Osteocyte (in vitro differentiated cells): Measurements from ENCODE around the gene HOXA7. TPM values are rescaled to one million over a fixed set of nuclear protein-coding genes. Genes with fewer than 3 reads are reported as not detected.

Experiments used
- DNase-seq: peaks from one replicate; pipeline ENCODE4 v3.0.0; 2021; ENCODE audit warnings: mixed read lengths; ENCODE audit not compliant: unreplicated experiment; ENCODE audit errors: extremely low spot score
- H3K27ac Mint-ChIP-seq: one replicate; pipeline ENCODE4 v1.8.0; 2021; ENCODE audit warnings: mild to moderate bottlenecking, mixed read lengths; ENCODE audit not compliant: unreplicated experiment
- H3K27me3 Mint-ChIP-seq: one replicate; pipeline ENCODE4 v1.8.0; 2021; ENCODE audit warnings: mixed read lengths; ENCODE audit not compliant: unreplicated experiment
- H3K36me3 Mint-ChIP-seq: one replicate; pipeline ENCODE4 v1.8.0; 2021; ENCODE audit warnings: mixed read lengths; ENCODE audit not compliant: unreplicated experiment
- H3K4me1 Mint-ChIP-seq: one replicate; pipeline ENCODE4 v1.8.0; 2021; ENCODE audit warnings: mixed read lengths; ENCODE audit not compliant: unreplicated experiment
- H3K4me3 Mint-ChIP-seq: one replicate; pipeline ENCODE4 v1.8.0; 2021; ENCODE audit warnings: mild to moderate bottlenecking, moderate library complexity, mixed read lengths; ENCODE audit not compliant: unreplicated experiment
- H3K9me3 Mint-ChIP-seq: one replicate; pipeline ENCODE4 v1.8.0; 2021; ENCODE audit warnings: mixed read lengths; ENCODE audit not compliant: unreplicated experiment
- CTCF ChIP-seq: fragments of 200-600 bp; sonication (generic); IDR thresholded peaks from 2 replicates; pipeline ENCODE4 v1.5.0; 2021; ENCODE audit warnings: antibody characterized with exemption, mild to moderate bottlenecking, moderate library complexity
- total RNA-seq: library from RNA; stranded (reverse); gene quantifications from 2 replicates; pipeline ENCODE4 v1.2.1, GENCODE V29; 2021

HOXA7 gene
- total RNA-seq, 1 donor from 2014 or later: not detected

- no peak for TF ChIP-seq CTCF
- Mint-ChIP-seq H3K4me3 (no peak overlapping the region), H3K27ac (no peak overlapping the region), H3K4me1 (peaks cover 13% of the 10 kb centered on the region), H3K36me3 (no peaks in the 10 kb centered on the region), H3K9me3 (no peaks in the 10 kb centered on the region), H3K27me3 (peaks cover 82% of the 10 kb centered on the region)
- DNase-seq: no peak
Measured at GRCh38 chr7:27175626-27176523, 19.4 kb upstream of the HOXA7 start.

- Mint-ChIP-seq H3K4me3 (peak overlapping the region; percentile 32), H3K27me3 (peaks cover 85% of the 10 kb centered on the region), H3K36me3 (no peaks in the 10 kb centered on the region), H3K9me3 (no peaks in the 10 kb centered on the region), H3K27ac (no peak overlapping the region), H3K4me1 (peaks cover 13% of the 10 kb centered on the region)
- no peak for DNase-seq
- TF ChIP-seq CTCF: no peak
Measured at GRCh38 chr7:27174874-27175625, 18.6 kb upstream of the HOXA7 start.

- peak within 1 kb of the TSS; percentile 57 for H3K4me3 Mint-ChIP-seq
- DNase-seq: no peak
- no peak for TF ChIP-seq CTCF
- peaks cover 78% of the 10 kb centered on the region for H3K27me3 Mint-ChIP-seq
- H3K27ac Mint-ChIP-seq: no peak within 1 kb of the TSS
- H3K9me3 Mint-ChIP-seq: no peaks in the 10 kb centered on the region
- no peaks in the 10 kb centered on the region for H3K36me3 Mint-ChIP-seq
- H3K4me1 Mint-ChIP-seq: peaks cover 10% of the 10 kb centered on the region
Measured at GRCh38 chr7:27173956-27174873, 17.7 kb upstream of the HOXA7 start, which contains the start of gene HOXA10. Gene HOXA10 (minus strand): TSS chr7:27174320. CDS start chr7:27174306, 14 bp downstream.

- Mint-ChIP-seq H3K4me1 (peaks cover 13% of the 10 kb centered on the region), H3K36me3 (peaks cover 2% of the 10 kb centered on the region), H3K9me3 (no peaks in the 10 kb centered on the region), H3K4me3 (no peak overlapping the region), H3K27me3 (peaks cover 78% of the 10 kb centered on the region), H3K27ac (no peak overlapping the region)
- no peak for TF ChIP-seq CTCF
- no peak for DNase-seq
Measured at GRCh38 chr7:27173511-27173955, 17.1 kb upstream of the HOXA7 start.
